ENCODE data around the gene LRMDA.

The LRMDA gene

DNA sequence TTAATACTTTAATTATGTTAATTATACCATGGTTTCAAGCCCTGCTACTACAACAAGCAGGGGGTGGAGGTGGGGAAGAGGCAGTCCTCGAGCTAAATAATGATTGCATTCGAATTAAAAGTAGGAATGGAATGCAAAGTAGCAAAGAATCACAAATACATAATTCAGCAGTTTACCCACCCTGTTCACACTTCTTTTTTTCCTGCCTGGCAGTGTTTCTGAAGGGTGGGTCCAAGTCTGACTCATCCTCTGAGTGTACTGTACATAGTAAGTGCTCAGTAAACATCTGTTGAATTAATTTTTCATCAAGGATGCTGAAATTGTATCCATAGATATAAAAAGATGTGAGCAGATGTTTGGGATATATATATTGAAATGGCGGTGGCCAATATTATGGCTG lies 778.8 kb downstream of the LRMDA start:
- in situ Hi-C loops (cut with MboI; ENCODE audit: low pct_unique_long_range_greater_than_20kb, low sequenced_read_pairs) = no loop called here
- no peak for DNase-seq

DNA sequence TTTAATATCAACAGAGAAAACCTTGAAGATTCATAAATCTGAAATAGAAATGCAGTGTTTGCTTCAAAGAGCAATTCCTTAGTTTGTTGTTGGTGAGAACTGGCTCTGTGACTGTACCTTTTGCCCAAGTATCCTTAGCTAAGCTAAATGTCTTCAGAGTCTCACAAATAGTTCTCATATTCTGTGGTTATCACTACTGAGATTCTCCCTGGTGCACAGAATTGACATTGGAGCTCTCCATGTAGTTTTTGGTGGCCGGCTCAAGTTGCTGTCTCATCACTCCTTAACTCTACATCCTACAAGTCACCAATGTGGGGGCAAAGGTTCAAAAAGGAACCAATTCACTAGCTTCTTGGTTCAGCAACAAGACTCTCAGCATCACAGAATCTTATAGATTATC lies 780.3 kb downstream of the LRMDA start:
- in situ Hi-C loops (cut with MboI; ENCODE audit: low pct_unique_long_range_greater_than_20kb, low sequenced_read_pairs) = no loop called here

DNA sequence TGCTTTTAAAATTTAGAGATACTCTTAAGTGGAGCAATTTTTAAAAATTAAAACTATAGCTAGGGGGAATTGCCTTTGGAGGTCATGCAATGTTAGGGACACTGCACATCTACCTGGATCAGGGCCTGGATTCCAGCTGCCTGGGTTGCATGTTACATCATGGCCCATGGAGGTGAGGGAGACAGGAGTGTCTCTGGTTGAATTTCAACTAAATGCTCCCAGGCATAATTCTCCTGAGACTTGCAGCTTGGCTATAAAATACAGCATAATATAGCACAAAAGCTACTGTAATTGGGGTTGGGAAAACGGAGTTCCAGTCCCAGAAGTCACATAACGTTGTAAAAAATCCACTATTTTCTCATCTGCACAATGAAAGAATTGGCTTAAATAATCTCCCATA lies 782.5 kb downstream of the LRMDA start:
- in situ Hi-C loops (cut with MboI; ENCODE audit: low pct_unique_long_range_greater_than_20kb, low sequenced_read_pairs) = no loop called here
- no peak for DNase-seq

More for the DNA sequence above, 780.3 kb downstream of the LRMDA start:
- DNase-seq = no peak

DNA sequence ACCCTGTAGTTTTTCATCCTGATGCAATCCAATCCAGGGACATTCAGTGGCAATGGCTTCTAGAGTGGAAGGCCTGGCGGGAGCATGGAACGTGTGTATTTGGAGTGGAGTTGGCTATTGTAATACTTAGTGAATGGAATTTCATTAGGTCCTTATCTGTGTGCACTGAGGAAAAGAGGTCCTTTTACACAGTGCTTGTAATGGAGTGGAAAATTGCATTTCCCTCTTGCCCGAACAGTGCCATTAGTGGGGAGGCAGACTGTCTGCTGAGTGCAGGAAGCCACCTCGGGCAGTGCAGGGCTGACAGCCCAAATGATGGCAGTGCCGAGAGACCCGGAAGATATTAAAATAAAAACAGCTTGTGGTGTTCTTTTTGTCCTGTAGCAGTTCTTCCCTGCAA lies 786.6 kb downstream of the LRMDA start:
- in situ Hi-C loops (cut with MboI; ENCODE audit: low pct_unique_long_range_greater_than_20kb, low sequenced_read_pairs) = no loop called here
- DNase-seq = no peak

DNA sequence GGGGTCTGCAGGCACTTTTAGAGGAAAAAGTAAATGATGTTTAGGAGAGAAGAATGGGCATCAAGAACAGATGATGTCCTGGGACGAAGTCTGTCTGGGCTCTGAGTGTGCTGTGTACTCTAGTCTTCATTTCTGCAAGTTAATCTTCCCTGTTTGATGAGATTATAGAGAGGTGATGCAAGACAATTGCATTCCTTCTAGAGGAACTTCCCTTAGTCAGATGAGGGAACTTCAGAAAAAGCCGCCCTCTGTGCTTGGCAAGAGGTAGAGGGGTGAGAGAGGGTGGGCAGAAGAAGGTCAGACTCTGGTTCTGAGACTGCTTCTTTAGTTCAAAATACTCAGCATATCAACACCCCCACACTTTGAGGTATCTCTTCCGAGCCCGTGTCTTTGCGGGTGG lies 797.9 kb downstream of the LRMDA start:
- DNase-seq = no peak
- in situ Hi-C loops (cut with MboI; ENCODE audit: low pct_unique_long_range_greater_than_20kb, low sequenced_read_pairs) = no loop called here

DNA sequence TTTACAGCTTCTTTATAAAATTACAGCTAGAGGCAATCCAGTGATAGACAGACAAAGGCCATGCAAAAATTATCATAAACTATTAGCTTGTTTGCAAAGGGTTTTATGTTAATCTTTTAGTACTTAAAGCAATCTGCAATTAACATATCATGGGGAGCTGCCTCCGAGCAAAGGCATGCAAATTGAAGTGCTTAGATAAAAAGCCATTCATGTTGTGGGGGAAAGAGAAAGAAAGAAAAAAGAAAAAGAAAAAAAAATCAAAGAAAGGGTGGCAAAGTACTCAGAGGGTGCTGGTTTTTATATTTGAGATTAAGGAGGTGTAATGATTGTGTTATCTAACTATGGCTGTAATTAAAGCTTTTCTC lies 799.5 kb downstream of the LRMDA start:
- in situ Hi-C loops (cut with MboI; ENCODE audit: low pct_unique_long_range_greater_than_20kb, low sequenced_read_pairs) = no loop called here
- DNase-seq = no peak

DNA sequence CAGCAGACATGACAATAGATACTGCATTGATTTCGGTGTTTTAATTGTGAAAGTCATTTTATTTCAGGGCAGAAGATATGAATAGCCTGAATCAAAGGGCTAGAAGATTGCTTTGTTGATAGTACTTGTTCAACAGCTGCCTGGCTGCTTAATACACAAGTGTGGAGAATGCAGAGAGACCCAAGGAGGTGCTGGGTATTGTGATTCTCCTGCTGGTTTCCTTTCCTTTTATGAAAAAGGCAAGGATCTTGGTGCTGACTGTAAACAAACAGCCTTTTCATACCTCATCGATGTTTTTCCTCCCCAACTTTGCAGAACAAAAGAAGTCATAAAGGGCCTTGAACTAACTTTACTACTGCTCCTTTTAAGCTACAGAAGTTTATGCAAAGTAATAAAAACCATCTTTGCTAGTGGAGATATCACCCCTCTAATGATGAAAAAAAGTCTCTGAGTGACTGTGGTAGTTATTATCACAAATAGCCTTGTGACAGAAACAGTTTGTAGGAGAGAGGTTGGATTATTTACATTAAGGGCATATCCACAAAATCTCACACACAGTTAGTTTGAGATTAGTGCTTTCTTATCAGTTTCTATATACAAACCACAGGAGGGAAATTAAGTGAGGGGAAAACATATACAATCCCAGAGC lies 800.0 kb downstream of the LRMDA start:
- no peak for DNase-seq
- in situ Hi-C loops (cut with MboI; ENCODE audit: low pct_unique_long_range_greater_than_20kb, low sequenced_read_pairs) = no loop called here

DNA sequence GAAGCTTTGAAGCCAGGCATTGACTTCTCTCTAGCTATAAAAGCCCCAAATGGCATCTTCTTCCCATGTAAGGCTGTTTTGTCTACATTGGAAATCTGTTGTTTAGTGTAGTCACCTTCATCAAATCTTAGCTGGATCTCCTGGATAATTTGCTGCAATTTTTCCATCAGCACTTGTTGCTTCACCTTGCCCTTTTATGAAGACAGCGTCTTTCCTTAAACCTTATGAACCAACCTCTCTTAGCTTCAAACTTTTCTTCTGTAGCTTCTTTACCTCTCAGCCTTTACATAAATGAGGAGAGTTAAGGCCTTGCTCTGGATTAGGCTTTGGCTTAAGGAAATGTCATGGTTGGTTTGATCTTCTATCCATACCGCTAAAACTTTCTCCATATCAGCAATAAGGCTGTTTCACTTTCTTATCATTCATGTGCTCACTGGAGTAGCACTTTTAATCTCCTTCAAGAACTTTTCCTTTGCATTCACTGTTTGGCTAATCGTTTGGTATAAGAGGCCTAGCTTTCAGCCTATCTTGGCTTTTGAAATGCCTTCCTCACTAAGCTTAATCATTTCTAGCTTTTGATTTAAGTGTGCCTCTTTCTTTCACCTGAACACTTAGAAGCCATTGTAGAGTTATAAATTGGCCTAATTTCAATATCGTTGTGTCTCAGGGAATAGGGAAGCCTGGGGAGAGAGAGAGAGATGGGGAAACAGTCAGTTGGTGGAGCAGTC lies 803.2 kb downstream of the LRMDA start:
- DNase-seq = no peak
- in situ Hi-C loops (cut with MboI; ENCODE audit: low pct_unique_long_range_greater_than_20kb, low sequenced_read_pairs) = no loop called here

DNA sequence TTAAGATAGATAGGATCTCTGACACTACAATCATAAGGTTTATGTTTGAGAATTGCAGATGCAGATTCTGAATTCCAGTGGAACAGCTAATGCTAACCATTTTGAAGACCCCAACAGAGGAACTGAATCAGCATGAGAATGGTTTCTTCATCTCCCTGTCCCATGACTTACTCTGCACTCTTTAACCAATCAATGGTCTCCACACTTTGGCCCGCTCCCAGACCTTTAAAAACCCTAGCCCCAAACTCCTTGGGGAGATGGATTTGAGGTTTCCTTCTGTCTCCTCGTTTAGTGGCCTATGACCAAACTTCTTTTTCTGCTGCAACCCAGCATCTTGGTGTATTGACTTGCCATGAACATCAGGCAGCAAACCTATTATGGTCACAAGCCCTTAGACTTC lies 804.9 kb downstream of the LRMDA start:
- in situ Hi-C loops (cut with MboI; ENCODE audit: low pct_unique_long_range_greater_than_20kb, low sequenced_read_pairs) = no loop called here
- DNase-seq = no peak

DNA sequence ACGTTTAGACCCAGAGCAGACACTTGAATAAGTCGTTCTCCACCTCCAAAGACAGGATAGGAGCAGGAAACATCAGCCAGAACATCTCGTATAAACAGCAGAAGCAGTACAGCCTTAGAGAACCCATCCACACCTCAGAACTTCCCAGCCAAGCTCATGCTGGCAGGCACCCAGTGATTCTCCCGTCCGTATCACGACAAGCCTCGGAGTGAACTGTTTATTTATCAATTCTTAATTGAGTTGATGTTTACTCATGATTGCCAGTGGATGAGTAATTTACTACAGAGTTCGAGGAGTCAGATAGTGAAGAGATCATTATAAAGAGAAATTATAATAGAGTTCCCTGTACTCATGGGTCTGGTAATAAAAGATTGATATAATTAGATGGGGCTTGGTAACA lies 811.5 kb downstream of the LRMDA start:
- no peak for DNase-seq
- in situ Hi-C loops (cut with MboI; ENCODE audit: low pct_unique_long_range_greater_than_20kb, low sequenced_read_pairs) = no loop called here

DNA sequence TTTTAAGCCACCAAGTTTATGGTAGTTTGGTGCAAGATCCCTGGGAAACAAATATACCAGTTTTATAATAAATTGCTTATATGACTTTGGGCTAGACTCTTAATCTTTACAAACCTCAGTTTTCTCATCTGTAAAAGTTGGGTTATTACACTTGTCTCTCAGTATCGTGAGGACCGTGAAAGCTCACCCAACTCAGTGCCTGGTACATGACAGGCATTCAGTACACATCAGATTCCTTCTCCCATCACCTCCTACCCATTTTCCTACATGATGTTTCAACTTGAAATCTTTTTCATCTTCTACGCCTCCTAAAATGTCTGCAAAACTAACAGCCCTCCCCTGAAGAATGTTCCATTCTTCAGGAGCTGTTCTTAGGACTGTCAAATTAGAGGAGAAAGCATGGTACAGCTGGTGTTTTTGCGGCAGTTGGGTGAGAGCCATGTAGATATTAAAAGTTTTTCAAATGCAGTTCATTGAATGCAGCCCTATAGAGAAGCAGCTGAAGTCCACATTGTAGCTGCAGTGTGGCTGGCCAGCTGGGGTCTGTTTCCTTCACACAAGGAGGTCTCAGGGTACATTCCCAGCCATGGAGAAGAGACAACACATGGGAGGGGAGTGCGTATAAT lies 812.8 kb downstream of the LRMDA start:
- no peak for DNase-seq
- in situ Hi-C loops (cut with MboI; ENCODE audit: low pct_unique_long_range_greater_than_20kb, low sequenced_read_pairs) = no loop called here

DNA sequence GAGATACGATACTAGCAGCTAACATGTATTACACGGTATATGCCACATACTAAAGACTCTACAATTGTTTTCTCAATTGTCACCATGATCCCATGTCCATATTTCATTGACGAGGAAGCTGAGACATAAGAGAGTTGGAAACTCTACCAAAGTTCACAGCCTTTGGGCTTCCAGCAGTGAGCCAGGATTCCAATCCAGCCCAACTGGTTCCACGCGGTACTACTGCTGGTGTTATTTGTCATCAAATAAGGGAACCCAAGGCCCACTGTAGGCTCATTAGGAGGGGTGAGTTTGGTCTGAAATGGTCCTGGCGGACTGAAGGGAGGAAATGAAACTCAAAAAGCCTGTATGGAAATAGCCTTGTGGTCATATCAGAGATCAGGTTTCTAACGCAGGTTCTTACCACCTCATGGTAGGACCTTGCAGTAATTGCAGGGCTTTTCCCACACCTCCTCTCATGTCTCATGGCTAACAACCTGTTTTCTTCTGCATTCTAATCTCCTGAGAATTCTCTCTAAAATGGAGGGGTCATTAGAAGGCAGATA lies 814.6 kb downstream of the LRMDA start:
- in situ Hi-C loops (cut with MboI; ENCODE audit: low pct_unique_long_range_greater_than_20kb, low sequenced_read_pairs) = no loop called here
- no peak for DNase-seq

DNA sequence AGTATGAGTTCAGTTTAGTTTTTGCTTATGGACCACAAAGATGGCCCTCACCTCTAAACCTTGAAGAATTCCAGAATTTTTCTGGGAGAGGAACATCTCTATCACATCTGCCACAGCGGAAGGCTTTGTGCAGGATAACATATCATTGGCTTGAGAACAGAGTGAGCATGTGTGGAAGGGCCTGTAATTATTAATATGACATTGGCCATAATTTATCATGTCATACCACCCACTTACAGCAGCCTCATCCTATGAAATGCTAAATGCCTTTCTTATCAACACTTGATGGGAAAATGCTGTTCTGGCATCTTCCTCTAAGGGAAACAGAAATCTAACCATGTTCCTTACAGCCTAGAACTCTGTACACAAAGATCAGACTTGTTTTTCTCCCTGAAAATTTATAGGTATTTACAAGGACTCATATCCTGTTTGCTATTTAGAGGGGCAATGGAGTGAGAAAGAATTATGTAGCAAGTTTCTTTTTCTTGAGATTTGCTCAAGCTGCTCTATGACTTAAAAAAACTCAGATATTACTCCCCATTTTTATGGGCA lies 817.3 kb downstream of the LRMDA start:
- DNase-seq = no peak
- in situ Hi-C loops (cut with MboI; ENCODE audit: low pct_unique_long_range_greater_than_20kb, low sequenced_read_pairs) = no loop called here

DNA sequence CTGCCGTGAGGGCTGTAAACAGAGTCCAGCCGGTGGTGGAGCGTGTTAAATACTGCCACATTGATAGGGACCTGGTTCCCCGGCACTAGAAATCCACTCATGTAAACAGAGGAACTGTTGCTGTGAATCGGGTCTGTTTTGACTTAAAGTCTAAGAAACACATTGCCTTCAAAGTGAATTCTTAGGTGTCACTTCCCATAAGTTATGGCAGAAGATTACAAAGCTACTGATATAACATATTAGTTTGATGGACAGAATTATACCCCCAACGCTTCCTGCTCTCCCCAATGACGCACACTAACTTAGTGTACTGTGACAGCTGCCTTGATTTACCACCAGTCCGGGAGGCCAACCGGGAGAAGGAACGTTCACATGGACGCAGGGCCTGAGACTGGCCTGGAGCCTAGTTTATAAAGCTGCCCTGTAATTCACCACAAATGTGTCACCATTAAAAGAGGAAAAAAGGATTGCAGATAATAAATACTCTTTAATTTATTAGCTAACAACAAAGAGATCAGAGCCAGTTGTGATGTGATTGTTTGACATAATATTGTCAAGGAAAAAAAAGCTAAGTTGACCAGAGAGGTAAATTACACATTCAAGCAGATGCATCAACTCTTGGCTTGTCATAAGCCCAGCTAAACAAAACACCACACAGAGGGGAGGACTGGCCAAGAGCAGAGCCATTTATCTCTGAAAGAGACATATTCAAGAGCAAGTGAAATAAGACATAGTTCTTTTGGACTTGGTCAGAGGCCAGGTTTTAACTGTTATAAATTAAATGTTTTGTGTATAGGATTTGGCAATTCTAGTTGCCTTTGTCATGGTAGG lies 820.6 kb downstream of the LRMDA start:
- in situ Hi-C loops (cut with MboI; ENCODE audit: low pct_unique_long_range_greater_than_20kb, low sequenced_read_pairs) = no loop called here
- no peak for DNase-seq

DNA sequence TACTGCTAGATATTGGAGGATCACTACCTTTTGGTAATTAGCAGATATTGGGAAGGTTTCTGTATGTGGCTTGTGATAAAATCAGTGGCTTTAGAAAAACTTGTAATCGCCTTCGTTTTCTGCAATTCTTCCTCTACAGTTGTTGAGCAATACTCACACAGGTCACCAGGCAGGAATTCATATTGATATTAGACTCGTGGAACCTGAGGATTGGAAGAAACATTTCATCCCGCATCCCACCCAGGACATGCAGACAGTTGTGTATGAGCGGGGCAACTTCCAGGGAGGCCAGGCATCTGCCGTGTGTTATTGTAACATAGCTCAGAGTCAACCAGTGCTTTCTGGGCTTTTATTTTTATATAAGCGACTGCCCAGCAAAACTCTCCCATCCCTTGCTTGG lies 821.3 kb downstream of the LRMDA start:
- DNase-seq = no peak
- in situ Hi-C loops (cut with MboI; ENCODE audit: low pct_unique_long_range_greater_than_20kb, low sequenced_read_pairs) = no loop called here

DNA sequence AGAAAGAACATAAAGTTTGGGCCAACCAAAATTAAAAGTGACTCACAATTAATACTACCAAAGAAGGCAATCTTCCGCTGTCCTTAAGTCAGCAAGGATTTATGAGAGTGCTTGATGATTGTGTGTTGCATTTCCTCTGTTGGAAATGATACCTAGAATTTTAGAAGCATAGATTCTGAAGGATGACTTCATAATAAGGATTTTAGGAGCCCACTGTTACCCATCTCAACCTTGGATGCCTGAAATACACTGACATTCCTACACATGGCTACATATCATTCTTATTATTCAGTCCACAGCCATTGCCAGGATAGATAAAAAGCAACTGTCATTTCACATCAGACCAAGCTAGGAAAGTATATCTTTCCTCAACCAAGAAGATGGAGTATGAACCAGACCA lies 823.8 kb downstream of the LRMDA start:
- in situ Hi-C loops (cut with MboI; ENCODE audit: low pct_unique_long_range_greater_than_20kb, low sequenced_read_pairs) = no loop called here
- DNase-seq = no peak

DNA sequence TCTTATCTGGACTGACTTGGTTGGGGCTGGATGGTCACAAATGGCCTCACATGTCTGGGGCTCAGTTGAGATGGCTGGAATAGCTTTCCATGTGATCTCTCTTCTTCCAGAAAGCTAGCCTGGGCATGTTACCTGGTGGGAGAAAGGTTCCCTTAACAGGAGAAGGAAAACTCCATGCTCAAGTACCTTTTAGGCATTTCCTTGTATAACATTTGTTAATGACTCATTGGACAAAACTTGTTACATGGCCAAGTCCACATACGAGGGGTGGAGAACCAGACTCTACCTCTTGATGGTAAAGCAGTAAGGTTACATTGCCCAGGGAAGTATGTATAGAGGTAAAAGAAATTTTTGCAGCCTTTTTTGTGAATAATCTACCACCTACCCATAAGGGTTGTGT lies 826.4 kb downstream of the LRMDA start:
- DNase-seq = no peak
- in situ Hi-C loops (cut with MboI; ENCODE audit: low pct_unique_long_range_greater_than_20kb, low sequenced_read_pairs) = no loop called here

DNA sequence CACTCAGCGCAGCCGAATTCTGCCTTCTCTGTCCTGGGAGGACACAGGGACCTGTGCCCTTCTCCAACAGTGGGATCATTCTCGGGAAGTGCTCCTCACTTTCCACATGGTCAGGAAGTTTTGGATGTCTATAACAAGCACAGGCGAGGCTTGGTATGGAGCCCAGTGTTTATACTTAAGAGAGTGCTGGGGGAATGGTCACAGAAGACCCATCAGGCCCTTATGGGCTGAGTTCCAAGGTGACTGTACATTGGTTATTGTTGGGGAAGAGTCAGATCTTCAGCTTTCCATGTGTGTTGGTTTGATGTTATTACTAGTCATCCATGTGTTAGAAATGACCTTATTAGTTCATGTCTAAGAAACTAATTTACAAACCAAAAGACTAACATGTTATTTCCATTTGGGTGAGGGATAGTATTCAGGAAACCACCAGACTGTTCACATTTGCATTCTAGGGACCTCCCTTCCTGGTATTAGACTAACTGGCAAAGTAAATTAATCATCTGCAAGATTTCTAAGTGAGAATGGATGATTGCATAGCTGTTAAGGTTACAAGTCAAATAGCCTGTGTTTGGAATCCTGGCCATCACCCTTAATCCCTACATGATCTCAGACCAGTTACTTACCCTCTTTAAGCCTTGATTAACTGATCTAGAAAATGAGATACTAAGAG lies 834.2 kb downstream of the LRMDA start:
- in situ Hi-C loops (cut with MboI; ENCODE audit: low pct_unique_long_range_greater_than_20kb, low sequenced_read_pairs) = no loop called here

DNA sequence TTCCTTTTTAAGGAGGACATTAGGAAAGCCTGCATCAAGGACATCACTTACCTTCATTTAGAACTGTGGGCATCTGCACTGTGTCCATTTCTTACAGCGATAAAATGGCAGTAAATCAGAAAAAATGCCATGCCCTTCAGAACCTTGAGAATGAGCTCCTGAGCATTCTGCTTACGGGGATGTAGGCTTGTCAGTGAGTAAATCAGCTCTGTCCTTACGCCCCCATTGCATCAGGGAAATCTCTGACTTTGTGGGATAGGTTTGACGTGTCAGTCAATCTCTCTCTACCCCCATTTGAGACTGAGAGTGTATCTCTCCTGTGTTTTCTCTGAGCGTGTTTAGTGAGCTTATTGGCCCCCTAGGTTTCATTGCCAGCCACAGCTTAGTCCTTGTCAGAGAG lies 837.1 kb downstream of the LRMDA start:
- in situ Hi-C loops (cut with MboI; ENCODE audit: low pct_unique_long_range_greater_than_20kb, low sequenced_read_pairs) = no loop called here
- no peak for DNase-seq

More for the DNA sequence above, 834.2 kb downstream of the LRMDA start:
- DNase-seq = no peak
